Kidney (tissue), 14 donors: ENCODE measurements around the gene NPHP4. TPM values are rescaled to one million over a fixed set of nuclear protein-coding genes. Genes with fewer than 3 reads are reported as not detected.

Source experiments
- DNase-seq, 5 donors: peaks; one replicate each; pipeline ENCODE4 v3.0.0-alpha.2; 2013 to 2020
- FAIRE-seq: peaks from 2 replicates; lab custom pipeline; 2012; peaks lifted over from hg19 to GRCh38; lab: Jason Lieb, UNC
- H3K27ac ChIP-seq, 2 donors: one replicate each; pipeline ENCODE4 v1.7.0; 2013; ENCODE audit warnings: low read depth in 2 of 2, low read length in 2 of 2, inconsistent platforms in 1 of 2
- H3K27me3 ChIP-seq: one replicate; pipeline ENCODE4 v1.7.1; 2013; ENCODE audit warnings: low read length, inconsistent platforms; ENCODE audit not compliant: control insufficient read depth, insufficient read depth
- H3K36me3 ChIP-seq, 3 donors: one replicate each; pipeline versions ENCODE4 v1.7.0 to v1.7.1; 2013; ENCODE audit warnings: low read length in 3 of 3, control low read depth in 1 of 3, inconsistent platforms in 1 of 3; ENCODE audit not compliant: insufficient read depth in 3 of 3, control insufficient read depth in 2 of 3
- H3K4me1 ChIP-seq, 3 donors: one replicate each; pipeline versions ENCODE4 v1.7.0 to v1.7.1; 2013; ENCODE audit warnings: low read length in 3 of 3, inconsistent platforms in 1 of 3, low read depth in 1 of 3; ENCODE audit not compliant: control insufficient read depth in 2 of 3, insufficient read depth in 2 of 3
- H3K4me3 ChIP-seq, 3 donors: one replicate each; pipeline versions ENCODE4 v1.7.0 to v1.8.1; 2013; ENCODE audit warnings: low read length in 3 of 3, control low read depth in 1 of 3, inconsistent platforms in 1 of 3
- H3K9ac ChIP-seq, 3 donors: one replicate each; pipeline versions ENCODE4 v1.7.0 to v1.7.1; 2013; ENCODE audit warnings: low read length in 3 of 3, control low read depth in 1 of 3, inconsistent platforms in 1 of 3
- H3K9me3 ChIP-seq, 3 donors: one replicate each; pipeline versions ENCODE4 v1.7.0 to v1.7.1; 2013; ENCODE audit warnings: low read length in 3 of 3, control low read depth in 1 of 3, inconsistent platforms in 1 of 3; ENCODE audit not compliant: control insufficient read depth in 2 of 3, insufficient read depth in 1 of 3
- intact Hi-C: fragments of 100-400 bp; cut with DNase I; formaldehyde crosslinking; loops from one replicate; pipeline ENCODE4 v1.11.1; 2022
- polyA plus RNA-seq: library from polyadenylated mRNA; stranded (reverse); fragments of 350-450 nt; fragmentation: Illumina TruSeq; extraction: RNeasy Lipid Tissue Mini Kit (QIAGEN cat#74804); gene quantifications from one replicate; pipeline ENCODE4 v1.2.3, GENCODE V29; 2014; ENCODE audit warnings: low read depth, low replicate concordance; ENCODE audit not compliant: insufficient read depth
- total RNA-seq: library from RNA; stranded (reverse); fragmentation: NEBNext Ultra II Directional; extraction: Animal tissue kit (Norgen Biotek cat#: 25700); gene quantifications from one replicate; pipeline ENCODE4 v1.2.1, GENCODE V29; 2021
- TF ChIP-seq, protein P1 (sequence below): IDR thresholded peaks from 3 replicates; pipeline ENCODE4 v1.5.1; 2012; ENCODE audit warnings: mild to moderate bottlenecking, moderate library complexity, borderline replicate concordance; ENCODE audit not compliant: insufficient read depth; ENCODE audit errors: extremely low read depth
- donor health status: control.
- donor health status: control.
- donor health status: control.
- donor health status: control.
- donor health status: control.
- donor health status: DM: yes; HTN: yes; CAD: no.
- donor health status: Normal renal cell carcinoma (clear cell type).

The NPHP4 gene
- total and polyA plus RNA-seq, 2 donors from 2014 or later, result 2.9 to 16.1 TPM

DNA sequence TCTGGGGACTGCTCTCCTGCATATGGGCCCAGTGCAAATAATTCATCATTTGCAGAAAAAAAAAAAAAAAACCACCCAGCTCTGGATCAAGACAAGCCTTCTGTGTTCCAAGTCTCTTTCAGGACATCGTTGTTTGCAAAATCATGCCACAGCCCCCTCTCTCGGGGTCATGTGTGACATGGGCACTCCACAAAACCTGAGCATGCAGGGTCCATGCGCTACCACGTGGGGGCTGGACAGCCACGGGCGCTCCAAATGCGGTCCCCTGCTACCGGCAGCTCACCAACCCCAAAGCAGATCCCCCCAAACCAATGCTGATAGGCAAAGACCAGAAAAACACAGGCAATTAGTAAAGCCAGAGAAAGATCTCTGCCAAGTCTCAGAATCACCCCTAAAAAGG, 17.6 kb downstream of the NPHP4 start:
- TF ChIP-seq, protein P1, sequence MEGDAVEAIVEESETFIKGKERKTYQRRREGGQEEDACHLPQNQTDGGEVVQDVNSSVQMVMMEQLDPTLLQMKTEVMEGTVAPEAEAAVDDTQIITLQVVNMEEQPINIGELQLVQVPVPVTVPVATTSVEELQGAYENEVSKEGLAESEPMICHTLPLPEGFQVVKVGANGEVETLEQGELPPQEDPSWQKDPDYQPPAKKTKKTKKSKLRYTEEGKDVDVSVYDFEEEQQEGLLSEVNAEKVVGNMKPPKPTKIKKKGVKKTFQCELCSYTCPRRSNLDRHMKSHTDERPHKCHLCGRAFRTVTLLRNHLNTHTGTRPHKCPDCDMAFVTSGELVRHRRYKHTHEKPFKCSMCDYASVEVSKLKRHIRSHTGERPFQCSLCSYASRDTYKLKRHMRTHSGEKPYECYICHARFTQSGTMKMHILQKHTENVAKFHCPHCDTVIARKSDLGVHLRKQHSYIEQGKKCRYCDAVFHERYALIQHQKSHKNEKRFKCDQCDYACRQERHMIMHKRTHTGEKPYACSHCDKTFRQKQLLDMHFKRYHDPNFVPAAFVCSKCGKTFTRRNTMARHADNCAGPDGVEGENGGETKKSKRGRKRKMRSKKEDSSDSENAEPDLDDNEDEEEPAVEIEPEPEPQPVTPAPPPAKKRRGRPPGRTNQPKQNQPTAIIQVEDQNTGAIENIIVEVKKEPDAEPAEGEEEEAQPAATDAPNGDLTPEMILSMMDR, result no peak
- intact Hi-C loops, result no loop called here
- DNase-seq, result peak in 1 of 5 donors; percentile 53

DNA sequence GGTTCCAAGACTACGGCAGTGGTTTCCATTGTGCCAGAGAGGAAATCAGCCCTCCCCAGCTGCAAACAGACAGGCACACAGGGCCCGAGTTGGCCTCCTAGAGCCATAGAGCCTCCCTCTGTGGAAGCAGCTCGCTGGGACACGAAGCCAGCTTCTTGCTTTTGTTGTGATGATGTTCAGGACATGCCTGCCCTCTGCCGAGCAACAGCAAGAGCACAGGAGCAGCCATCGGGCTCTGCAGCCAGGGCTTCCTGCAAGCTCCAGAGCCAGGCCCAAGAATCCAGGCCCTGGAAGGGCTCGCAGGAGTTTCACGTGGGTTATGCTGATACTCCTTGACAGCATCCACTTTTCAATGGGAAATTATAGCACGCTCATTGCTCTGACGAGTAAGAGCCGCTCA, 18.5 kb downstream of the NPHP4 start:
- no peaks in the 10 kb centered on the region for H3K9me3 ChIP-seq
- FAIRE-seq (no peak), DNase-seq (peak in 4 of 5 donors; percentile 13 to 46 (median 36))
- TF ChIP-seq, protein P1, result no peak
- H3K27ac ChIP-seq, result no peak overlapping the region
- no peaks in the 10 kb centered on the region for H3K27me3 ChIP-seq
- H3K4me3 ChIP-seq, result no peak overlapping the region
- H3K36me3 ChIP-seq, result no peaks in the 10 kb centered on the region
- peaks cover 0 to 5% (median 5%) of the 10 kb centered on the region in 3 donors for H3K4me1 ChIP-seq
- no peak overlapping the region for H3K9ac ChIP-seq
- intact Hi-C loops, result no loop called here

More for the DNA sequence above, 17.6 kb downstream of the NPHP4 start:
- H3K27ac ChIP-seq, result no peak overlapping the region
- no peaks in the 10 kb centered on the region for H3K9me3 ChIP-seq
- no peak for FAIRE-seq
- no peak overlapping the region for H3K9ac ChIP-seq
- H3K36me3 ChIP-seq, result no peaks in the 10 kb centered on the region
- H3K4me3 ChIP-seq, result no peak overlapping the region
- peaks cover 0 to 5% (median 3%) of the 10 kb centered on the region in 3 donors for H3K4me1 ChIP-seq
- H3K27me3 ChIP-seq, result no peaks in the 10 kb centered on the region

DNA sequence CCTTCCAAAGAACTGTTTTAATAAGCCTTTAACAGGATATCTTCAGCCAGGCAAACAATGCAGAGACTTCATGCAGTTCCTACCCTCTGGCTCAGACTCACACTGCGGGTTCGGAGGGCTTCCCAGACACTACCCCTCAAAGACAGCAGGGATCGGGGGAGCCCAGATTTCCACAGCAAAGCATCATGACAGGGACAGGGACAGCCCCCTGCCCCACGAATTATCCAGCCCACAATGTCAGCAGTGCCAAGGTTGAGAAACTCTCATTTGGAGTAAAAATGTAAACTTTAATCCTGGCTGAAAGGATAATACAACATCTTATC, 20.1 kb downstream of the NPHP4 start:
- H3K9me3 ChIP-seq, result no peaks in the 10 kb centered on the region
- H3K4me1 ChIP-seq, result peaks cover 0 to 3% (median 2%) of the 10 kb centered on the region in 3 donors
- DNase-seq (no peak), FAIRE-seq (no peak)
- H3K27me3 ChIP-seq, result no peaks in the 10 kb centered on the region
- TF ChIP-seq, protein P1, result no peak
- H3K27ac ChIP-seq, result no peak overlapping the region
- H3K4me3 ChIP-seq, result no peak overlapping the region
- H3K9ac ChIP-seq, result no peak overlapping the region
- intact Hi-C loops, result no loop called here
- peaks cover 0 to 7% (median 3%) of the 10 kb centered on the region in 3 donors for H3K36me3 ChIP-seq

DNA sequence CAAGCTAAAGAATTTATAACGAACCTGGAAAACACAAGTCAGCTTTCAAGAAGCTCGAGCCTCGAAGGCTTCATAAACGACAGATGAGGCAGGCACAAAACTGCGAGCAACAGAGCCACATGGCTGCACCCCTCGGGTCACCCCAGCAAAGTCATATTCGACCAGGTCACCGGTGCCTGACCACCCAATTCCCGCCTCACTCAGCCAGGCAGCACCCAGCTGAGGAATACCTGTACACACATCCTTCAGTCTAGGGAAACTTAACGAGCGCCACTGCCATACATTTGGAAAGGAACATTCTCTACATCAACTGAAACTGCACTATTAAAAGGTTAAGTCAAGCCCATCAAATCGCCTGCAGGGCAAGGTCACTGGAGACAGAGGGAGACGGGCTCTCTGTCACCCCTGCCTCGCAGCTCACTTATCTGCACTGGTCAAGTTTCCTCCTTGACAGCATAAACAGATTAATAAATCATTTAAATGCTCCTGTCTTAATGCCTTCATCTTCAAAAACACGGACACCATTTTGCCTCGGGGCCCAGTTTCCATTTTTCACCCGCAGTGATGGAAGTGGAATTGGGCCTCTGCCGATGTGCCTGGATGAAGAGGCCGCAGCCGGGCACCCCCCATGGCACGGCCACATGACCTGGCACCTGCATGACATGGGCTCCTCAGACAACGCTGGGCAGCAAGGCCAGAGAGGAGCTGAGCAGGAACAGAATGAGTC, 20.6 kb downstream of the NPHP4 start:
- DNase-seq (peak in 3 of 5 donors; percentile 32 to 39 (median 38)), FAIRE-seq (no peak)
- H3K27ac ChIP-seq, result peak overlapping the region; percentile 38 to 72
- H3K27me3 ChIP-seq, result no peaks in the 10 kb centered on the region
- peaks cover 0 to 7% (median 4%) of the 10 kb centered on the region in 3 donors for H3K36me3 ChIP-seq
- intact Hi-C loops, result no loop called here
- H3K9ac ChIP-seq, result no peak overlapping the region
- no peak overlapping the region for H3K4me3 ChIP-seq
- peaks cover 0 to 3% (median 2%) of the 10 kb centered on the region in 3 donors for H3K4me1 ChIP-seq
- TF ChIP-seq, protein P1, result no peak
- no peaks in the 10 kb centered on the region for H3K9me3 ChIP-seq
